ENCODE data around the gene SNX3.

SNX3 gene

GRCh38 chr6:108203189-108204112, 57.4 kb downstream of the SNX3 start:
- DNase-seq (ENCODE audit: low read depth), result no peak

GRCh38 chr6:108200631-108201030, 60.2 kb downstream of the SNX3 start:
- no peak for DNase-seq (ENCODE audit: low read depth)

- no peak for DNase-seq (ENCODE audit: low read depth)
Observed at GRCh38 chr6:108200186-108200585, 60.7 kb downstream of the SNX3 start.

- DNase-seq (ENCODE audit: low read depth), result no peak
Observed at GRCh38 chr6:108198761-108199498, 61.9 kb downstream of the SNX3 start.

- DNase-seq (ENCODE audit: low read depth), result no peak
Observed at GRCh38 chr6:108195209-108195608, 65.6 kb downstream of the SNX3 start.

- no peak for DNase-seq (ENCODE audit: low read depth)
Observed at GRCh38 chr6:108194503-108194902, 66.3 kb downstream of the SNX3 start.

- no peak for DNase-seq (ENCODE audit: low read depth)
Observed at GRCh38 chr6:108193835-108194234, 67.0 kb downstream of the SNX3 start.

- no peak for DNase-seq (ENCODE audit: low read depth)
Observed at GRCh38 chr6:108193131-108193530, 67.7 kb downstream of the SNX3 start.

GRCh38 chr6:108187519-108187918, 73.3 kb downstream of the SNX3 start:
- DNase-seq (ENCODE audit: low read depth), result no peak

- no peak for DNase-seq (ENCODE audit: low read depth)
Observed at GRCh38 chr6:108186226-108186625, 74.6 kb downstream of the SNX3 start.

- DNase-seq (ENCODE audit: low read depth), result no peak
Observed at GRCh38 chr6:108180776-108181175, 80.1 kb downstream of the SNX3 start.

GRCh38 chr6:108180266-108180665, 80.6 kb downstream of the SNX3 start:
- no peak for DNase-seq (ENCODE audit: low read depth)

GRCh38 chr6:108179741-108180140, 81.1 kb downstream of the SNX3 start:
- DNase-seq (ENCODE audit: low read depth), result no peak

- no peak for DNase-seq (ENCODE audit: low read depth)
Observed at GRCh38 chr6:108176281-108177089, 84.4 kb downstream of the SNX3 start.

GRCh38 chr6:108175592-108176279, 85.1 kb downstream of the SNX3 start:
- no peak for DNase-seq (ENCODE audit: low read depth)

- DNase-seq (ENCODE audit: low read depth), result no peak
Observed at GRCh38 chr6:108175176-108175591, 85.7 kb downstream of the SNX3 start.

- peak; percentile 6 for DNase-seq (ENCODE audit: low read depth)
Observed at GRCh38 chr6:108174371-108175175, 86.3 kb downstream of the SNX3 start.

GRCh38 chr6:108171918-108172516, 88.8 kb downstream of the SNX3 start:
- no peak for DNase-seq (ENCODE audit: low read depth)

- DNase-seq (ENCODE audit: low read depth), result no peak
Observed at GRCh38 chr6:108171291-108171917, 89.4 kb downstream of the SNX3 start.

All from GM04504 (cell line).